K562 (cell line): ENCODE data around the gene ST6GALNAC6. TPM values are rescaled to one million over a fixed set of nuclear protein-coding genes. Genes with fewer than 3 reads are reported as not detected.

ENCODE experiments used
- CBX5 ChIP-seq: IDR thresholded peaks from 2 replicates; pipeline ENCODE4 v1.6.1; 2014; ENCODE audit warnings: low read depth, borderline replicate concordance
- ELF1 ChIP-seq: fragments of 200-800 bp; sonication (Bioruptor generic); IDR thresholded peaks from 2 replicates; pipeline ENCODE4 v1.6.1; 2016; ENCODE audit warnings: missing genetic modification characterization, missing compliant biosample characterization
- EP300 ChIP-seq: IDR thresholded peaks from 2 replicates; pipeline ENCODE4 v1.6.1; 2012; ENCODE audit warnings: low read length, improper control_type of control experiment
- FOXA1 ChIP-seq: fragments of 450-650 bp; IDR thresholded peaks from 2 replicates; pipeline ENCODE4 v1.6.1; 2016; ENCODE audit warnings: mild to moderate bottlenecking, borderline replicate concordance
- MIER1 ChIP-seq: fragments of 450-650 bp; IDR thresholded peaks from 2 replicates; pipeline ENCODE4 v1.6.1; 2016; ENCODE audit warnings: antibody characterized with exemption, mild to moderate bottlenecking, low read depth
- NFE2 ChIP-seq: IDR thresholded peaks from 2 replicates; pipeline ENCODE4 v1.6.1; 2014; ENCODE audit warnings: antibody characterized with exemption, low read depth
- NFIC ChIP-seq: fragments of 450-650 bp; IDR thresholded peaks from 2 replicates; pipeline ENCODE4 v1.6.1; 2017; ENCODE audit warnings: mild to moderate bottlenecking, inconsistent platforms
- PML ChIP-seq: IDR thresholded peaks from 2 replicates; pipeline ENCODE4 v1.6.1; 2012; ENCODE audit warnings: low read length, inconsistent platforms
- POLR2H ChIP-seq: IDR thresholded peaks from 2 replicates; pipeline ENCODE4 v1.6.1; 2016; ENCODE audit warnings: missing genetic modification characterization, low read depth, mild to moderate bottlenecking, control low read depth, missing compliant biosample characterization, moderate library complexity
- PTBP1 ChIP-seq: fragments of 200-400 bp; formaldehyde crosslinking; IDR thresholded peaks from 2 replicates; pipeline ENCODE4 v1.6.1; 2017; ENCODE audit warnings: low read depth, low read length
- RBM14 ChIP-seq: fragments of 200-400 bp; formaldehyde crosslinking; IDR thresholded peaks from 2 replicates; pipeline ENCODE4 v1.6.1; 2018; ENCODE audit warnings: low read depth, mild to moderate bottlenecking, low read length, moderate library complexity, borderline replicate concordance; ENCODE audit not compliant: insufficient read depth
- SIN3A ChIP-seq, 2 experiments: fragments of 150-350 bp in 1 of 2; IDR thresholded peaks; 2 replicates each; pipeline ENCODE4 v1.6.1; 2011 to 2016; ENCODE audit warnings: borderline replicate concordance in 2 of 2, low read depth in 2 of 2, low read length in 2 of 2, mild to moderate bottlenecking in 2 of 2, moderate library complexity in 2 of 2; ENCODE audit not compliant: control insufficient read depth in 1 of 2
- SLC30A9 ChIP-seq: fragments of 250-450 bp; sonication (Bioruptor Pico); IDR thresholded peaks from 2 replicates; pipeline ENCODE4 v1.8.0; 2022; ENCODE audit warnings: mild to moderate bottlenecking, moderate library complexity
- TAF7 ChIP-seq: fragments of 450-650 bp; IDR thresholded peaks from 2 replicates; pipeline ENCODE4 v1.6.1; 2016; ENCODE audit warnings: missing genetic modification characterization, missing compliant biosample characterization
- TEAD2 ChIP-seq: fragments of 450-650 bp; IDR thresholded peaks from 2 replicates; pipeline ENCODE4 v1.6.1; 2016; ENCODE audit warnings: missing genetic modification characterization, control low read depth, missing compliant biosample characterization
- TGIF2 ChIP-seq: sonication (generic); formaldehyde crosslinking; IDR thresholded peaks from 2 replicates; pipeline ENCODE4 v1.8.1; 2022; ENCODE audit warnings: mild to moderate bottlenecking, missing genetic modification reagents, moderate library complexity
- ZNF512 ChIP-seq: IDR thresholded peaks from 2 replicates; pipeline ENCODE4 v1.6.1; 2016; ENCODE audit warnings: missing genetic modification characterization, missing compliant biosample characterization
- ZNF778 ChIP-seq: fragments of 450-650 bp; formaldehyde crosslinking; IDR thresholded peaks from 2 replicates; pipeline ENCODE4 v1.4.0; 2020; ENCODE audit warnings: mild to moderate bottlenecking, moderate library complexity
- ZSCAN32 ChIP-seq: fragments of 450-650 bp; formaldehyde crosslinking; IDR thresholded peaks from 2 replicates; pipeline ENCODE4 v1.4.0; 2020; ENCODE audit warnings: mild to moderate bottlenecking, moderate library complexity
- polyA plus RNA-seq, 8 experiments: library from polyadenylated mRNA; depleted of rRNA in 4 of 8; stranded (reverse) in 5 of 8; unstranded in 3 of 8; fragments of >200 nt; fragmentation: Nextera tagmentation in 2 of 8; fragmentation: Illumina TruSeq in 1 of 8; extraction: Ambion mirVana in 2 of 8; extraction: Trizol in 1 of 8; gene quantifications; 2 replicates each; pipeline versions ENCODE4 v1.2.1 to v1.2.3, GENCODE V29; 2011 to 2014; ENCODE audit warnings: inconsistent platforms in 1 of 8, missing spikeins in 1 of 8
- total RNA-seq, 7 experiments: library from RNA; depleted of rRNA in 6 of 7; stranded (reverse); fragments of >200 nt in 6 of 7; fragmentation: Illumina TruSeq in 2 of 7; extraction: Trizol in 2 of 7; gene quantifications; 2 replicates each; pipeline versions ENCODE4 v1.2.1 to v1.2.3, GENCODE V29; 2011 to 2021; ENCODE audit warnings: low replicate concordance in 1 of 7
- TF ChIP-seq, protein P1 (sequence below): fragments of 450-650 bp; IDR thresholded peaks from 2 replicates; pipeline ENCODE4 v1.6.1; 2018; ENCODE audit not compliant: partially characterized antibody
- TF ChIP-seq, protein P2 (sequence below): sonication (generic); formaldehyde crosslinking; IDR thresholded peaks from 2 replicates; pipeline ENCODE4 v1.8.0; 2022; ENCODE audit warnings: missing genetic modification reagents, mild to moderate bottlenecking, borderline replicate concordance

ST6GALNAC6 gene
- total and polyA plus RNA-seq, 9 of the 15 experiments (the other 6 are each of a cell fraction or from before 2014, with no cell fraction given): 0.13 to 23.0 (median 14.5) TPM

DNA sequence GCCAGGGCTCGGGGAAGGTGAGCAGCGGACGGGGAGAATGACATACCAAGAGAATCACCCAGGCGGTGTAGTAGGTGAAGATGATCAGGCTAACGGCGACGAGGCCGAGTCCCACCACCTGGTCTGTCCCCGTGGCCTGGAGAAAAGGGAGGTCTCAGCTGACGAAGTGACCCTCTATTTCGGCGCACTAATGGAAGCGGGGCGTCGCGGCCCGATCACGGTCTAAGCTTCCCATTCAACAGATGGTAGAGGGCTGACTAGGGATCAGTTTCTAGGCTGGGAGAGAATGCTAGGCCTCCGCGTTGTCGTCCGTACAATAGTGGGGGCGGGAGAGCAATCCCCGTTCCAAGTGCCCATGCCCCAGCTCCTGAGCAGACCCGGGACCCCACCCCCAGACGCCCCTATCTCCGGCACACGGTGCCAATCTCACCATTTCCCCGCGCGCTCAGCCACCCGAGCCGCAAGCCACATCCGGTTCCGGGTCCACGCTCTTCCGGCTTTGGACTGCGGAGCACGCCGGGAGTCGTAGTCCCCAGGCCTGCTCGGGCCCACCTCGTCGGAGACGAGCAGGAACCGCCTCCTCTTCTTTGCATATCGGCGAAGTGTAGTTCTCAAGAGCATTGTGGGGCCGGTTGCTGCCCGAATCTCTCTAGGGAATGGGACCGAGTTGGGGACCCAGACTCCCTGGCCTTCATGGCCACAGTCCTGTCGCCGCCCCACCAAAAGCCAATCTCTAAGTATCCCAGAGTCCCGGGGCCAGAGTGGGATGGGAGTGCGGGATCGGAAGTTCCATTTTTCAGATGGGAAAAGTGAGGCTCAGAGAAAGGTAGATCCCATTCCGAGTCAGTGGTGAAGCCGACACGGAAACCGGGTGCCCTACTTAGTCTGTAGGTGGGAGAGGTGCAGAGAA is 38.2 kb upstream of the ST6GALNAC6 start, which contains the start of gene DPM2 (continued):
- TF ChIP-seq, protein P1, sequence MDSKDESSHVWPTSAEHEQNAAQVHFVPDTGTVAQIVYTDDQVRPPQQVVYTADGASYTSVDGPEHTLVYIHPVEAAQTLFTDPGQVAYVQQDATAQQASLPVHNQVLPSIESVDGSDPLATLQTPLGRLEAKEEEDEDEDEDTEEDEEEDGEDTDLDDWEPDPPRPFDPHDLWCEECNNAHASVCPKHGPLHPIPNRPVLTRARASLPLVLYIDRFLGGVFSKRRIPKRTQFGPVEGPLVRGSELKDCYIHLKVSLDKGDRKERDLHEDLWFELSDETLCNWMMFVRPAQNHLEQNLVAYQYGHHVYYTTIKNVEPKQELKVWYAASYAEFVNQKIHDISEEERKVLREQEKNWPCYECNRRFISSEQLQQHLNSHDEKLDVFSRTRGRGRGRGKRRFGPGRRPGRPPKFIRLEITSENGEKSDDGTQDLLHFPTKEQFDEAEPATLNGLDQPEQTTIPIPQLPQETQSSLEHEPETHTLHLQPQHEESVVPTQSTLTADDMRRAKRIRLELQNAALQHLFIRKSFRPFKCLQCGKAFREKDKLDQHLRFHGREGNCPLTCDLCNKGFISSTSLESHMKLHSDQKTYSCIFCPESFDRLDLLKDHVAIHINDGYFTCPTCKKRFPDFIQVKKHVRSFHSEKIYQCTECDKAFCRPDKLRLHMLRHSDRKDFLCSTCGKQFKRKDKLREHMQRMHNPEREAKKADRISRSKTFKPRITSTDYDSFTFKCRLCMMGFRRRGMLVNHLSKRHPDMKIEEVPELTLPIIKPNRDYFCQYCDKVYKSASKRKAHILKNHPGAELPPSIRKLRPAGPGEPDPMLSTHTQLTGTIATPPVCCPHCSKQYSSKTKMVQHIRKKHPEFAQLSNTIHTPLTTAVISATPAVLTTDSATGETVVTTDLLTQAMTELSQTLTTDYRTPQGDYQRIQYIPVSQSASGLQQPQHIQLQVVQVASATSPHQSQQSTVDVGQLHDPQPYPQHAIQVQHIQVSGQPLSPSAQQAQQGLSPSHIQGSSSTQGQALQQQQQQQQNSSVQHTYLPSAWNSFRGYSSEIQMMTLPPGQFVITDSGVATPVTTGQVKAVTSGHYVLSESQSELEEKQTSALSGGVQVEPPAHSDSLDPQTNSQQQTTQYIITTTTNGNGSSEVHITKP: no peak
- TF ChIP-seq PML (peak; percentile 60; the same call in 1 of the 2 replicates), ZNF512 (tag) (no peak), FOXA1 (no peak), PTBP1 (0 out of 2 replicates have a peak, but pooled peaks have one; percentile 60), SLC30A9 (CRISPR knock-in tag) (no peak), ELF1 (tag) (peak; percentile 99), TGIF2 (CRISPR knock-in tag) (no peak), NFE2 (no peak), MIER1 (no peak), POLR2H (tag) (peak; percentile 69; the same call in 1 of the 2 replicates), EP300 (no peak; the same call in 1 of the 2 replicates), SIN3A (IDR thresholded peaks at IDR 0.05; ENCODE audit: borderline replicate concordance in 2 of 2, control insufficient read depth in 1 of 2, low read depth in 2 of 2, low read length in 2 of 2) (peak; percentile 40 to 81; a peak in 2 of 4 replicates), TEAD2 (tag) (no peak), TAF7 (no peak), ZSCAN32 (CRISPR knock-in tag) (no peak), RBM14 (no peak), ZNF778 (no peak), NFIC (no peak), CBX5 (no peak)
- TF ChIP-seq, protein P2, sequence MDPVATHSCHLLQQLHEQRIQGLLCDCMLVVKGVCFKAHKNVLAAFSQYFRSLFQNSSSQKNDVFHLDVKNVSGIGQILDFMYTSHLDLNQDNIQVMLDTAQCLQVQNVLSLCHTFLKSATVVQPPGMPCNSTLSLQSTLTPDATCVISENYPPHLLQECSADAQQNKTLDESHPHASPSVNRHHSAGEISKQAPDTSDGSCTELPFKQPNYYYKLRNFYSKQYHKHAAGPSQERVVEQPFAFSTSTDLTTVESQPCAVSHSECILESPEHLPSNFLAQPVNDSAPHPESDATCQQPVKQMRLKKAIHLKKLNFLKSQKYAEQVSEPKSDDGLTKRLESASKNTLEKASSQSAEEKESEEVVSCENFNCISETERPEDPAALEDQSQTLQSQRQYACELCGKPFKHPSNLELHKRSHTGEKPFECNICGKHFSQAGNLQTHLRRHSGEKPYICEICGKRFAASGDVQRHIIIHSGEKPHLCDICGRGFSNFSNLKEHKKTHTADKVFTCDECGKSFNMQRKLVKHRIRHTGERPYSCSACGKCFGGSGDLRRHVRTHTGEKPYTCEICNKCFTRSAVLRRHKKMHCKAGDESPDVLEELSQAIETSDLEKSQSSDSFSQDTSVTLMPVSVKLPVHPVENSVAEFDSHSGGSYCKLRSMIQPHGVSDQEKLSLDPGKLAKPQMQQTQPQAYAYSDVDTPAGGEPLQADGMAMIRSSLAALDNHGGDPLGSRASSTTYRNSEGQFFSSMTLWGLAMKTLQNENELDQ (CRISPR knock-in tag): no peak
